ENCODE data around the gene SPRR5.

SPRR5 gene

DNA sequence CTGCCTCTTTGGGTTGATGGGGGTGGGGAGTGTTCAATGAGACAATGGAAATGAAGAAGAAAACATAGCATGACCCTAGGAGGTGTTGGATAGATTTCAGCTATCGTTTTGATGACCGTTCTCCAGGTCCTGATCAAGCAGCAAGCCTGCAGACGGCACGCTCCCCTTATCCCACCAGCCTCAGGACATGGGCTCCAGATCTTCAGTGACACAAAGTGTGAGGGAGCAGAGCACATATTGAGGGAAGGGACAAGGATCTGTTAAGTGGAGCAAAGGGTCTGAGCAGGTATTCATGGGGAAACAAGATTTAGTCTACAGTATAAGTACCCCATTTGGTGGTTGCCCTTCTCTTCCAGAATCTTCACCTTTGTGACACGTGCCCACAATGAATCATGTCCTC is 4.7 kb downstream of the SPRR5 start:
- no peak for DNase-seq

DNA sequence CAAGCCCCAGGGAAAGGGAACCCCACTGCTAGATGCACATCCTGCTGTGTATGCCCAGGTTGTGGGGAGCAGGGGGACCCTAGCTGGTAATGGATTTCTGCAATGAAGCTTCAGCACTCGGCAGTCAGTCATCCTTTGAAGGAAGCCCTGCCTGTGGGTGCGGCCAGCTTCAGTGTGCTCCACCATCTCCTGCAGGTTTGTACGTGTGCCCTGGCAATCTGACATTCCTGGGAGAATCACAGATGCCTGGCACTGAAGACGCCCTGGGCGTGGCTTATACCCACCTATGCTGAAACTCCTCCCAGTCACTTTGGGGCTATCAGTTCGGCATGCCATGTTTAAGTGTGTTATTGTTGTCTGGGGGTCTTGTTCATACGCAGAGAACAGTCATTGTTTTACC is 6.8 kb downstream of the SPRR5 start:
- no peak for DNase-seq

DNA sequence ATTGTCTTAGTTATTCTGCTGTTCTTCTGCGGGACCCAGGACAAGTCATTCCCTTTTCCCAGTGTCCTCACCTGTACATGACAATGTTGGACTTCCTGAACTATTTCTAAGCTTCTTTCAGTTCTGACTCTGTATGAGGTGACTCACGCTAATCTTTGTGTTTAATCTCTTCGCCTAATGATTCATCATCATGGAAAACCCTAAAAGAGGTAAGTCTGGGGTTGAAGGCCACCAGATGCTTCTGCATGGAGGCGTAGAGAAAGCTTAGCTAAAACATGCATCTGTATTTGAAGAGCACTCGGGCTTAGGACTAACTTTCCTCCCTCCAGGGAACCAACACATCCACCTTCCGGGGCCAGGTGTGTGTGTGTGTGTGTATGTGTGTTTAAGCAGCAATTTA is 7.4 kb downstream of the SPRR5 start:
- no peak for DNase-seq

DNA sequence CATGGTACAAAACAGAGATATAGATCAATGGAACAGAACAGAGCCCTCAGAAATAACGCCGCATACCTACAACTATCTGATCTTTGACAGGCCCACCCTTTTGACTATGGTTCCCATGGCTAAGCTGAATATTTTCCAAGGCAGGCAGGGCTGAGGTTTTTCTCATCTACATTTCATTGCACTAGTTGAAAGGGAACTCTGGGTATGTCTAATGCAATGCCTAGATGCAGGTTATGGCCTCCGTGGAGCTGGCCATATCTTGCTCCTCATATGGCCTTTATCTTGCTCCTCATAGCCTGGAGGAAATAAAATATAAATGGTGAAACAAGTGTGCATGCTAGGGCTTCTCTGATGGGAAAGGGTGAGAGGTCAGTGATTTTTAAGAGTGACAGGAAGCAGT is 10.6 kb downstream of the SPRR5 start:
- DNase-seq = no peak

DNA sequence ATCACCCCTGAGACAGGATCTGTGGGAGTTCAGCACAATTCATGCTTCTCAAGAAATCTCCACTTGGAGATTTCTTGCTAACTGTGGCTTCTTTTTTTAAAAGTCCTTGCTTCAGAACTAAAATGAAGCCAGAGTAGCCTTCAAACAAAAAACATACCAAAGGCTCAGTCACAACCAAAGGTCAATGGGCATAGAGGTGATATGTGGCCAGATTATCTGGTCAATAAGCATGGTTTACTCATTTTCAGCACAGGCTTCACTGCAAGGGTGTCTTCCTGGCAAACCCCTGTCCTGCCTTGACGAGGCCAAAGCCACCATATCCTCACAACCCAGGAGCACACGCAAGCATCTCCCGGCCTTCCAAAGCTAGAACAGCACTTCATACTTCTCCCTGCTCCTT is 12.3 kb downstream of the SPRR5 start:
- no peak for DNase-seq

DNA sequence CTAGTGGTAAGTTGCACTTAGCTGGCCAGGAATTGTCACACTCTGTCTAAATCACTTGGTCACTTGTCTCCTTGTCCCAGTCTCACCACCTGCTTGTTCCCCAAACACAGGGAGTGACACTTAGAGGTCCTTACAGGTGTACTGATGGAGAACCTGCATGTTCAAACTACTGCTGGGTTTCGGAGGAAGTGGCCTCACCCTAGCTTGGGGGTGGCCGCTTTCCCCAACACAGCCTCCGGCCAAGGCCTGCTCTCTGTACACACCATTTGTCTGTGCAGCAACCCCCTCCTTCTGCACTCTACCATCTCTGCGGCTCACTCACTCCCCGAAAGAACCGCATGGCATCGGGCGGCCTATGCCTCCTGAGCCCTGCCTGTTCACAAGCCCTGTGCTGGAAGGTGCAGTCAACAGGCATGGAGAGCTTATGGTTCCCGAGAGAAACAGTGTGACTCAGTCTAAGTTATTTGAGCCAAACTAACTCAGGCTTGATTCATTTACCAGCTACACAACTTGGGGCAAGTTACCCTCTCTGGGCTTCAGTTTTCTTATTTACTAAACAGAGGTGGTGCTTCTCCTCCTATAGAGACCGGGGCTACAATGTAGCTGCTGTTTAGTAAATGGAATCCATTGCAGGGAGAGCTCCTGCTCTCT is 12.9 kb downstream of the SPRR5 start:
- DNase-seq = no peak

DNA sequence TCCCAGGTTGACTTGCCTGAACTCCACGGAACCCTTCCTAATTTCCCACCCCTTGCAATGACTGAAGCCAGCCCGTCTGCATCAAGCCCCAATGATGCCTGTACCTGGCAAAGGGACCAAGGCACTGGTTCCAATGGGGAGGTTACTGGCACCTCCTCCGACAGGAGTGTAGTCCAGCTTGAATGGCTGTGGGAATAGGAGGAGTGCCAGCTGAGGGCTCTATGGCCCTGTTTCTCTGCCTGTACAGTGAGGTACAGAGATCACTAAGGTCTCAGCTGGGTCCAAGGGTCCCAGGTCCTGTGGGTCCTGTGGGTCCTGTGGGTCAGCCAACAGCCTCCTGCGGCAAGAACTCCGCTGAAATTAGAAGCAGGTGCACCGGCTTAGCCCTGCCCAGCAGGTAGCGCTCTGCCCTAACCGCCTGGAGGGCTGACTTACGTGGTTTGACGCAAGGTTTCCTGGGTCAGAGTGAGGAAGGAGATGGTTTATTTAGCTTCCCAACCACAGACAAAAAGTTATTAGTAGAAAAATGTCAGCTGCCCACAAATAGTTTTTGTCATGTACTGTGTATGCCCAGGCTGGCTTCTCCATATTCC is 13.5 kb downstream of the SPRR5 start:
- DNase-seq = no peak

DNA sequence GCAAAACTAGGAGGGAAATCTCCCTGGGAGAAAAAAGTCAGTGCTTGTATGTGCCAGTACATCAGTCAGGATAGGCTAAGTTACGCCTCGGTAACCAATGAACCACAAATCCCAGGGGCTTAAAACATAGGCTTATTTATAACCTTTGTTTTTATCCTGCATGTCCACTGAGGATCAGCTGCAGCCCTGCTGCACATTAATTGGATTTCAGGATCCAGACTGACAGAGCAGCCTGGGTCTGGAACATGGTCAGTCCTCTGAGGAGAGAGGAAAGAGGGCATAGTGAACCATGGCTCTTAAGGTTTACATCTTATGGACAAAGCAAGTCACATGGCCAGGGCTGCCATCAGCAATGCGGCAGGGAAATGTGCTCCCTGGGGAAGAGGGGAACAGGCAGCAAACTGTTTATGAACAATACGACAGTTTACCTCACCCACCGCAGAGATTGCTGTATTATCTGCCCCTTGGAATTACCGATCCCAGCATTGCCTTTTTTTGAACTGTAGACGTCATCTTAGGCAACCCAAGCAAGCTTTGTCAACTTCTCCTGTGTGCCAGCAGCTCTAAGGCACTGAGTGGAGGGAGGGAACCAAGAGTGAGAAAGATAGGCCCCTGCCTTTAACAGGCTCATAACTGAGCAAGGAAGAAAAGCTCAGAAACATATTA is 14.4 kb downstream of the SPRR5 start:
- DNase-seq = no peak

DNA sequence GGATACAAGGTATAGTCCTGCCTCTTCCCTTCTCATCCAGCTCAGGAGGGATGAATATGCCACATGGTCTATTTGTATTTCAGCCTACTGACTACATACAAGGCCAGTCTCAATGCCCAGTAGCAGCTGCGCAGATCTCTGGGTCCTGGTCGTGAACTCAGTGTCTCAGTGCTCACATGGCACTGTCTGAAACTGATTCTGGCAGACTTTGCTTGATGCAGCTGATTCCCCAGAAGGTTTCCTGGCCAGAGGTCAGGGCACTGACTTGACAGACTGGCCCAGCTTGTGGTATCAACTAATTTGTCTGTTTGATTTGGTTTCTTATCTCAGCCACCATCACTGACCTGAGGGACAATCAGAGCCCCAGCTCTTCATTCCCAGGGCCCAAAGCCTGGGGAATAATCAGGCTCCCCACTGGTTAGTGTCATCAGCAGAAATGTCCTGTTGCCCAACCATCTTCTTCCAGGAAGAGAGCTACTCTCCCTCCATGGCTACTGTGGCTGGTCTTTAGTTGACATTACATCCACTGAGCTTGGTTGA is 15.9 kb downstream of the SPRR5 start:
- DNase-seq = no peak

DNA sequence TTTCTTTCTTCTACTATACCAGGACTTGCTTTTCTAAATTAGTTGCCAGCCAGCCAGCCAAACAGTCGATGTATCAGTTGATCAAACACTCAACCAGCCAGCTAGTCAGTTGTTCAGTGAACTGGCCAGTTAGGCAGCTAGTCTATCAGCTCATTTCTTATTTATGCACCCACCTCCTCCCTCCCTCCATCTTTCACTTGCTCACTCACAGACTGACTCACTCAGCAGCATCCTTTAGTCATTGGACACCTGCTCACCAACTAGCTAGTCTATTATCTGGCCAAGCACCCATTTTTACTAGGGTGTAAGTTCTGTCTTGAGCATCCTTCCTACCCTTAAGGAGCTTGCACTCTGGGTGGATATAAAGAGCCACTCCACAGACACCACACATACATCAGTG is 17.5 kb downstream of the SPRR5 start:
- no peak for DNase-seq

DNA sequence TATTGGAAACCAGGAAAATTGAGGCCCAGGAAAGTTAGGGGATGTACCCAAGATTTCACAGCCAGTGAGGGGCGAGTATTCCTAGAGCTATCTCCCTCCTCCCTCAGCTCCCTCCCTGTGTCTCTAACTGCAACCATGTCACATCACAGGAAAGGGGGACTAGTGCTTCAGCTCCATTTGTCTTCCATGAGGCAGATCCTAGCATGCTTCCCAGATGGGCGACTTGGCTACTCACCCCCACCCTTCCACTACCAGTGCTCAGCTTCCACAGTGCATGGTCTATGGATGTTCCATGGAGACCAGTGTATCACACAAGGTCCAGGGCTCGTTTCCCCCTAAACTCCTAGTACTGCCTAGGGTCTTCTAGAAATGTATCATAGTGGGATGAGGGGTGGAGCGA is 18.8 kb downstream of the SPRR5 start:
- no peak for DNase-seq

DNA sequence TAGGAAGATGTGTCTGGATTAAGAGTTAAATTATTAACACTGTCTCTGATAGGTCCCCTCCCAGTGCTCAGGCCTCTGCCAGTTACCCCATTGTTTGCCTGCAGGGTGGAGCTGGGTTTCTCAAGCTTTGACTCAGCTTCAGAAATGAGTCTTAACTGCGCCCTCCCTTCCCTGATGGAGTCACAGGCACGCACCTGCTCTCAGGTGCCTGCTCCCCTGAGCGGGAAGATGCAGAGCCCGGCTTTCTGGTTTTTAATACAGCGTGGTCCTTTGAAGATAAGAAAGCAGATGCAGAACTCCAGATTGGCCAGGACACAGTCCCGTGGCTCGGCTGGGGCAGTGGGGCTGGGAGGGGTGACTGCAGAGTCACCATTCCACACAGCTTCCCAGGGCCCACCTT is 20.2 kb downstream of the SPRR5 start:
- no peak for DNase-seq

DNA sequence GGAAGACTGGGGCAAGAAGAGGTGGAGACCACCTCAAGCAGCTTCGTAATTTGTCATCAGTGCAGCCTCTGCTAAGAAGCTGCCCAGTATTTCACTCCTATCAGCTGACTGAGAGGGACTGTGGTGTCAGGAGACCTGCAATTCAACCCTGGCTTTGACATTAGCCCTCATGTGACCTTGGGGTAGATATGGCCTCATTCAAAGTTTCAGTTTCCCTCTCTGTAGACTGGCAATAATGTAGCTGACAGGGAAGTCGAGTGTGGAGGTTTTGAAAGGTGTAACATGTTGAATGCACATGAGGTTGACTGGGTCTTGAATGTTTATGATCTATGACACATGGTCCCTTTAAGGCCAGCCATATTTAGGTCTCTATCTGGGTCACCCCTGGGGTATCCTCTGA is 21.2 kb downstream of the SPRR5 start:
- peak; percentile 38 for DNase-seq

DNA sequence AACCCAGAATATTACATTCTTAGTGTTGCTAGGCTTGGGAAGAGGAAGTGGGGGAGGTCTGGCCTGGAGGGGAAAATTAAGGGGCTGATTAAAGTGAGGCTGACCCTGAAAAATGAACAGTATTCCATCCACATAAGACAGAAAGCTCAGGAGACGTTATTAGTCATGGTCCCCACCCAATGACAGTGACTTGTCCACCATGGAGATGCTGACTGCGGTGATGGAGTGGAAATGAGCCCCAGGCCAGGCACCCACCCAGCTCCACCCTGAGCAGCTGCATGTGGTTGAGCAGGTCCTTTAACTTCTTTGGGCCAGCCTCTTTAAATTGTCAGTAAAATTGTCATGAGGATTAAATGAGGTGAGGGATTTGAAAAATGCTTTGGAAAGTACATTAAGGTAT is 22.0 kb downstream of the SPRR5 start:
- no peak for DNase-seq

DNA sequence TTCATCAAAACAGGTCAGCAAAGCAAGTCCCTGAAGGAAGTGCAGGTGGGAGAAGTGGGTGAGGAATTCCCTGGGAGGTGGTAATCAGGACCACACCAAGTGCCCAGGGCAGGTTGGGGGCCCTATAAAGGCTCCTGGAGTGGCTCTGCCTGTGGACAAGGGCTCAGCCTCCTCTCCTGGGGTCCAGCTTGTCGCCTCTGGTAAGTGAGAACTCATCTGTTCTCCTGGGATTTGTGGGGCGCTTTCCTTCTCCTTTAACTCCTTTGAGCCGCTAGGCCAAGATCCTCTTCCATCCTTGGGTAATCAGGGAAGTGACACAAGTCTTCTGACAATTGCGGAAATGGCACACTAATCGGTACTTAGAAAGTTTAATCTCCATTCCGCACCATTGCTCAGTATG is 23.5 kb downstream of the SPRR5 start, which contains the start of gene SPRR4:
Gene SPRR4 (plus strand): TSS at position 154 of the 400 bp plus-strand sequence. CDS start 1,243 bp downstream, outside the sequence.
- DNase-seq = no peak

DNA sequence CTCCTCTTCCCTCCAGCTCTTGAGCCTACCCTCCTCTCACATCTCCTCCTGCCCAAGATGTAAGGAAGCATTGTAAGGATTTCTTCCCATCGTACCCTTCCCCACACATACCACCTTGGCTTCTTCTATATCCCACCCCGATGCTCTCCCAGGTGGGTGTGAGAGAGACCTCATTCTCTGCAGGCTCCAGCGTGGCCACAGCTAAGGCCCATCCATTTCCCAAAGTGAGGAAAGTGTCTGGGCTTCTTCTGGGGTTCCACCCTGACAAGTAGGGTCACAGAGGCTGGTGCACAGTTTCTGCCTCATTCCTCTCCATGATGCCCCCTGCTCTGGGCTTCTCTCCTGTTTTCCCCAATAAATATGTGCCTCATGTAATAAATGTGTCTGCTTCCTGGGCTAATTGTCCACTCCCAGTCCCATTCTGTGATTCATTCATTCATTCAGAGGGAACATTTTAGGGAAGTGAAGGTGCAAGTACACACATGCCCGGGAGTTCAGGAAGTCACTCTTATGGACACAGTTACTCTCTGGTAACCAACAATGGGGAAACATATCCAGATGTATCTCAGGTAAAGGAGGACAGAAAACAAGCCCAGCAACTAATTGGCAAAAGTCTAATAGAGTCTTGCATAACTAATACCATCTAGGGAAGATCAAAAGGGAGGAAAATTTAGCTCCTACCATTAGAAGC is 25.3 kb downstream of the SPRR5 start:
- no peak for DNase-seq

DNA sequence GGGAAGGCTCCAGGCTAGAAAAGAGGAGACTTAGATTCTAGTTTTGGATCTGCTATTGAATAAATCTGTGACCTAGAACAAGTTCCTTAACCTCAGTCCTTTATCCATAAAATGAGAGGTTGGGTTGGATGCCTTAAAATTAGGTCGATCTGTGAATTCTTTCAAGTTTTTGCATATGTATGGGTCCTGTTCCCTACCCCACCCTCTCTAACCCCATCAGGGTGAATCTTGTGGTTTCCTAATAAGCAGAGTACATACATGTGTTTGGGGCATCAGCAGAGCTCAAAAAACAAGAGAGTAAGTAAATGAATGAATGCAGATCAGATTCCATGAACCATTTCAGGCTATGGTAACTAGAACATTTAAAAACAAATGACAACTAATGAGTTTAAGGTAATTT is 29.7 kb downstream of the SPRR5 start:
- no peak for DNase-seq

DNA sequence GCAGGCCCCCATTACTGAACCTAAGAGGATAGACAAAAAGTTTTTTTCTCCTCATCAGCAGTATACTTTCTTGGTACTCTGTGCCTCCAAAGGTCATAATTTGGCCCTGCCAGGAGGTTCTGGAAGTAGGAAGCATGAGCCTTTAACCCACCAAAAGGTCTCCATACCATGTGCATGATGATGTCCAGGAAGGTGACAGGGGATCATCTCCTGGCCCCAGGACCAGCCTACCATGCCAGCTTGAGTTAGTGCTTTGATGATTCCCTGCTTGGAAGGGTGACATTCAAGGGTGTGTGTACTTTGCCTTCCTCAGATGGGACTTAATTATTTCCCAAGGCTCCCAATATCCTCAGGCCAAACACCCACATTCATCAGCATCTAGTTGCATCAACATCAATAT is 30.6 kb downstream of the SPRR5 start:
- DNase-seq = no peak

DNA sequence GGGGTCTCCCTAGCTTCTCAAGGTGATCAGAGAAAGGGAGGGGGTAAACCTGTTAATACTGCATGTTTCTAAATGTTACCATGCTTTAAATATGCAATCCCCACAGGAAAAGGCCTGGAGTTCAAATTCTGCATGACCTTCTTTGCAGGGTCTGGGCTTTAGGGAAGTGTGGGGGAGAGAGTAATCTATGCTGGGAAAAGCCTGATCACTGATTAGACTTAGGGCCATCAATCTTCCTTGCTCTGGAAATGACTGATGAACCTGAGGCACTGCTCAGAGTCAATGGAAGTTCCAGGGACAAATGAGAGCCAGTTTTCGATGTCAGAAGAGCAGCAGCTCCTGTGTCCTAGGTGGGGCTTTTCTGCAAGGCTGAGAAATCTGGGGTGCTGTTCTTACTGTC is 33.7 kb downstream of the SPRR5 start:
- no peak for DNase-seq

DNA sequence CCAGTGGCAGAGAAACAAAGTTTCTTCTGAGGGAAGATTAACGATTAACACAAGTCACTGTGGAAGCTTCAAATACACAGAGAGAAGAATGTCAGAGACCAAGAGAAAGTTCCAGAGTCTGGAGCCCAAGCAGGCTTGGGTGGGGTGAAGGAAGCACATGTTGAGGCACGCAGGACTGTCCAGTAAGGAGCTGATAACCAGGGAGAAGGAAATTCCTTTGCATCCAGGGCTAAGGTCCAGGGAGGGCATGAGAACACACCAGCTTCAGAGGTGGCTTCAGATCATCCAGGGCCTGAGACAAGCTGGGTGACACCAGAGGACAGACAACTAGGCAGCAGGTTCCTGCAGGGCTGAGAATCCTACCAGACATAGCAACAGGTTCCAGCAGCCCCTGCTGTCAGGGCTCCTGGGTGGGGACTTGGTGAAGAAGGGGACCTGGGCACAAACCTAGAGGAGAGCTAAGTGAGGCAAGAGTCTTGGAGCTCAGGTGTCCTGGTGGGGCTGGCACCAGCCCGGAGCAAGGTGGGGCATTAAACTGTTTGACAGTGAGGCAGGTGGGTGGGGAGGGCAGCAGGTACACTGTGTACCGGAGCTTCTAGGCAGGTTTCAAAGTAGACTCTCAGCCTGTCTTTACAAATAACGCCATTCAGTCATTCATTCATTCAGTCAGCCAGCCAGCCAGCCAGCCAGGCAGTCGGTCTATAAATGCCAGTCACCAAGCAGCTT is 34.3 kb downstream of the SPRR5 start:
- no peak for DNase-seq

DNA sequence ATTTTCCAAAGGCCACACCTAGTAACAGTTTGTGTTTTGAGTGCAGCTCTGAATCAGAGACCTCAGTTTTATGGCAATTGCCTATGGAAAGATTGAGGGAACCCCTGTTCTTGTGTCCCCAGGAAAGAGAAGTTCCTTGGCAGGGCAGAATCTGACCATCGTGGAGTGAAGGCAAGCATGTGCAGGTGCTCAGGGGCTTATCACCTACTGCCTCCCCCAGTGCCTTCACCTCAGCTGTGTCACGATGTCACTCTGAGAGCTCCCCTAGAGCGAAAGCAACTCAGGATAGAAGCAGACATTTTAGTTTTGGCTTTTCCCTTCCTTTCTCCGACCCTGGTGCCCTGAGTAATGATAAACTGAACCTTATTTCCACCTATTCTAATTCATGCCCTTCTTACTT is 35.1 kb downstream of the SPRR5 start:
- no peak for DNase-seq

DNA sequence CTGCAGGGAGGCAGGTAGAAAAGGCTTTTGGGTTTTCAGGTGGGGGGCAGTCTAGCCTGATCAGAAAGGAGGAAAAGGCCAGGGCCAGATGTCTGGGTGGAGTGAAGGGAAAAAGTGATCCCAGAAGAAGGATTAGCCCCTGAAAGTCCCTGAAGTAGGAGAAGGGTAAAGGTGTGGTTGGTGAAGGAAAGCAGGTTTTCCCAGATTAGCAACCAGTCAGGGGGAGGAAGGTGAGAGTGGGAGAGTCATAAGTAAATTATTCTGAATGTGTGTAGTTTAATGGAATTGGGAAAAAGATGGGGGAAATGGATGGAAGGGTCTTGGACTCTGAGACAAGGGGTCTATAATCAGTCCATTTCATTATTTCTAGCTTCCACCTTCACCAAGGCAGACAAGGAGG is 36.2 kb downstream of the SPRR5 start:
- no peak for DNase-seq

DNA sequence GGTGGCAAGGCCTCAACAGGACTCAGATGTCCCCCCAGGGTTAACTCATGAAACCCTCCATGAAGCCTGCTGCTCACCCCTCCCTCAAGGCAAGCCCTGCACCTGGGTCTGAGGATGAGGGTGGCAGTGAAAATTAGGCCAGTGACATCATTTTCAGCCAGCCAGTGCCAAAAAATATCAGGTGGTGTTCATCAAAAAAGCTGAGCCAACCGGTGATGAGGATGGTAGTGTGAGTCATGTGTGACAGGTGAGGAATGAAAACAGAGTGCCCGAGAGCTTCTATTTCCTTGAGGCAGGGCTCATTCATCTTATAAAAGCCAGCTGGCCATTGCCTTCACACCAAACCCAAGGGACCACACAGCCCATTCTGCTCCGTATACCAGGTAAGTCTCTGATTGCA is 36.7 kb downstream of the SPRR5 start, which contains the start of gene SPRR1A:
Gene SPRR1A (plus strand): TSS at position 339 of the 400 bp plus-strand sequence. CDS start 1,150 bp downstream, outside the sequence.
- no peak for DNase-seq

Measured in inflammatory macrophage treated with lipopolysaccharide for 4 hours (primary cell).